Limb (tissue), 2 donors: ENCODE results near the gene PTHLH.

Experiments used
- DNase-seq, 2 donors: peaks; one replicate each; pipeline ENCODE4 v3.0.0-alpha.2; 2016; ENCODE audit errors: extremely low spot score in 2 of 2

PTHLH gene

DNA sequence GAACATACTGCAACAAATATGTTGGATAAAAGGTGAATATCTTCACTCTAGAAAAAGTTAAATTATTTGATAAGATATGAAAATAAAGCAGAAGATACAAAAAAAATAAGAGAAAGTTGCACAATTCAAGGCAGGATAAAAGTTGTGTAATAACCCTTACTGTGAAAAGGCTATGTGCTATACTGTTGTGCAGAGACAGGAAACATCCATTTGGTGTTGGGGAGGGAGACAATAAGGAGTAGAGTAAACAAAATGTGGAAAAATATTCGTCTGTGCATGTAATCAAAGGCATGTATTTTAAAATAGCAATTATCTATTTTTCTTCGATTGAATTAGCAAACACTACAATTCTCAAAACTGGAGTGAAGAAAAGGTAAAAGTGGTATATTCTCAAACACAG lies 34.8 kb downstream of the PTHLH start:
- no peak for DNase-seq

DNA sequence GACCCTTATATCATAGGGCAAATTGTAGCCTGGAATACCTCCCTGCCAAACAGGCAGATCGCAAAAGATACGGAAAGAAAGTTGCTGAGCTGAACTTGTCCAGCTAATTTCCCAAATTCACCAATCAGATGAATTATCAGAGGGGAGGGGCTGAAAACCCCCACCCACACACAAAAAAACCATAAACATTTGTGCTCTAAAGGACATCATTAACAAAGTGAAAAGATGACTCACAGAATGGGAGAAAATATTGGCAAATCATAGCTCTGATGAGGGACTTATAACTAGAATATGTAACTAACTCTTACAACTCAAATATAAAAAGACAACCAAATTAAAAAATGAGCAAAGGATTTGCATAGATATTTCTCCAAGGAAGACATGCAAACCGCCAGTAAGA lies 36.3 kb downstream of the PTHLH start:
- no peak for DNase-seq

DNA sequence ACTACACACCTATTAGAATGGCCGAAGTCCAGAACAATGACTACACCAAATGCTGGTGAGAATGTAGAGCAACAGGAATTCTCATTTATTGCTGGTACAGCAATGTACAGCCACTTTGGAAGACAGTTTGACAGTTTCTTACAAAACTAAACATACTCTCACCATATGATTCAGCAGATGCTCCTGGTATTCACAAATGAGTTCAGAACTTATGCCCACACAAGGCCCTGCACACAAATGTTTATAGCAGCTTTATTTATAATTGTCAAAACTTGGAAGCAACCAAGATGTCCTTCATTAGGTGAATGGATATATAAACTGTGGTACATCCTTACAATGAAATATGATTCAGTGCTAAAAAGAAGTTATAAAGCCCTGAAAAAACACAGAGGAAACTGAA lies 38.3 kb downstream of the PTHLH start:
- DNase-seq = no peak

DNA sequence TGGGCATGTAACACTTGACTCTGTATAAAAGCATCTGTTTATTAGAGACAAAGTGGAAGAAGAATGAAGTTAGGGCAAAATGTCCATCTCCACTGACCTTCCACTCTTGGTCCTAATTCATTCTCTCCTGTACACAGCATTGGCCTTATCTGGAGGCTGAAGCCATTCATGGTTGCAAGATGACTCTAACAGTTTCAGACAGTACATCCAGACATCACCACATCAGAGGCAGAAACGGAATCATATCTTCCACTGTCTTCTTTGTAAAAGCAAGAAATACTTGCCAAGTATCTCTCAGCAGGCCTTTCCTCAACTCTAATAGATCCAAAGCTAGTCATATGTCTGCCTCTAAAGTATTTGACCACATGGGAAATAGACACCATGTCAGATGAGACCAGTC lies 41.1 kb downstream of the PTHLH start:
- DNase-seq = no peak

DNA sequence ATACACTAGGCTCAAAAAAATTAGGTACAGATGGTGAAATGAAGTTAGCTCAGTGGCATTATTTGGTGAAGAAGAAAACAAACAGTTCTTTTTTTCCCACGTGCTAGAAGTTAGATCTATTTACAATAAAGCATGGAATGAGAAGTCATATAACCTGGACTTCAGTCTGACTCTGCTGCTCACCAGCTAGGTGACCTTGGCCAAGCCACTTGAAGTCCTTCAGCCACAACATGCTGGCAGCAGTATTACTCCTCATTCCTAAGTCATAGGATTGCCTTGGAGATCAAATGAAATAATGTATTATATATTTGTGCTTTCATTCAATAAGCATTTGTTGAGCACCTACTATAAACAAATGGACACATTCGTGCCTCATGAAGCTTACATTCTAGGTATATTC lies 45.2 kb downstream of the PTHLH start:
- no peak for DNase-seq

DNA sequence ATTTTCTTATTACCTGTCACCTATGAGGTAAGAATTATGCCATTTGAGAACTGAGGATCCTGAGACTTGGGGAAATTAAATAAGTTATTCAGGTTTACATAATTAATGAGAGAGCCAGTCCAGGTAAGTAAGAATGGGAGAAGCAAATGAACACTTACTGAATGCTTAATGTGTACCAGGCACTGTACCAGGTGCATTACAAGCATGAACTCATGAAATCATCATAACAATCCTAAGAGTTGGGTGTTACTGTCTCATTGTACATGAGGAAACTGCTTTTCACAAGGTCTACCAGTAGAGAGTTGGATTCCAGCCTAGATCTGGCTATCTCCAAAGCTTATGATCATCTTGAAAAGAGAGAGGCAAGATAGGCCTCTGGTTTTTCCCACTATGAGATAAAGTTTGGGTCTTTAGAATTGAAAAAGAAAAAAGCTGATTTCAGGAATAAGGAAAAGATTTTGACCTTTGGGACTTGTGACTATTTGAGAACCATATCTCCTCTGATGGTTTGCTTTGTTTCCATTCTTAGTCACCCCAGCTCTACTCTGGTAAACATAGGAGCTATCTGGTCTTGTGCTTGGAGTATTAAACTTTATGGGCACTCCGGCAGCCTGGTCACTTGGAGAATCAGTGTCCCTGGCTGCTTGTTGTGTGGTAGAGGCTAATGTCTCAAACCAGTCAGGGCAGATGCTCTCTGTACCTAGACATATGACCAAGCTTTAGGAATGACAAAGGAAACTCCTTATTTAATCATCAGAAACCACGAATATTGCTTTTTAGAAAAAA lies 48.0 kb downstream of the PTHLH start:
- DNase-seq = no peak

DNA sequence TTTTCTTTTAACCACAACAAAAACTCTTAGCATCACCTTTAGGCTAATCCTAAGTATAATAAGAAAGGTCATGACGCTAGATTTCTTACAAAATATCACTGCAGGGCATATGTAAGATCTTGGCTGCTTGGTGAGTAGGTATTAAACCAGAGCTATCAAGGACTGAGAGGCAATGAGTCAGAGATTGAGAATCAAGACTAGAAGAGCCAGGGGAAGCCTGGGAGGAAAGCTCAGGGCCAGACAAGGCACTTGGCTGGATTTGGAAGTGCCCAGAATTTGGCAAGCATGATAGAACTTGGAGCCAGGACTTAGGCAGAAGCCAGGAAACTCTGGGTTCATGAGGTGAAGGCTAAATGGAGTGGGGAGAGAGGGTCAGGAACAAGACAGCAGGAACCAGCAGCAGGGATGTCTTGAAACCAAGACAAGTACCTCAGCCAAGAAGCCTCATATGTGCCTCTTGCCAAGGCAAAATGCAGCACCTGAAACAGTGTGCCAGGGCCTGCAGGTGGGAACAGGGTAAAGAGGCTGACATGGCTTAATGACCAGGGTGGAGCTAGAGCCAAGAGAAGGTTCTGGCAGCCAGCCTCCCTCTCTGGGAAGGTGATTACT lies 49.9 kb downstream of the PTHLH start:
- no peak for DNase-seq

DNA sequence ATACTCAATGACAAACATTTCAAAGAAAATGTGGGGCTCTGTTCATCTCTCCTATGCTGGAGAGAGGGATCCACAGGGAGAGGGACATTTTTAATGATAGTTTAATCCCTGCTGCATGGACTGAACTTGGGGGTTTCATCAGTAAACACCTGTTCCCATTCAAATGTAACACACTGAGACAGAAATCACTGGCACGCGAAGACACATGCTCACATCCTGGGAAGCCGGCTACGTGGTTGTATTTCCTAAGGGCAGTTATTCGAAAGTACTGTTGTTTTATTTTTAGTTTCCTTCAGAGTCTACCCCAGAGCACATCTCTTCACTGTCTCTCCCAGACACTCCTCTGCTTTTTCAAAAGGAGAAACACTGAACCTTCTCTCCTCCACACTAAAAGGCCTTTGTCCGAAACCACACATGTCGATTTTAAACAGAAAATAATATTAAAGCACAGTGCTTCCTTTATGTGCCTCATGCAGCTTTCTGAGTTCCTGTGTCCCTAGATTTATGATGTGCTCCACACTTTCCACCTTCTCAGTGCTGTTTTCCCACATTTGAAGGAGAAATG lies 52.8 kb downstream of the PTHLH start:
- no peak for DNase-seq

DNA sequence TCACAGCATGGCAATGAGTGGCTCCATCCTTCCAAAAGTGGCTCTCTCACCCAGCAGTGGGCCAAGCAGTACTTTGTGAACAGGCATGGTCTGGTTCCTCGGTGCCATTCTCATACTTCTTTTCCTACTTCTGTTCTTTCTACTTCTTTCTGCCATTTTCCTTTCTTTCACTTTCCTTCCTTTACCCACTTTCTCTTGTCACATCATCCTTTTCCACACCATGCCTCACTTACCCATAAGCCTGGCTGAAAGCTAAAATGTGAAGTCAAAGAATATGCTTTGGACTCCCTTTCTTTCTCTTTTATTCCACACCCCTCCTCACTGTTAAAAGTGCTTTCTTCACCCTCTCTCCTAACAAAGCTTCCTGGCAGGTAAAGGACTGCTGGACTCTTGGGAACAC lies 57.0 kb downstream of the PTHLH start:
- no peak for DNase-seq

DNA sequence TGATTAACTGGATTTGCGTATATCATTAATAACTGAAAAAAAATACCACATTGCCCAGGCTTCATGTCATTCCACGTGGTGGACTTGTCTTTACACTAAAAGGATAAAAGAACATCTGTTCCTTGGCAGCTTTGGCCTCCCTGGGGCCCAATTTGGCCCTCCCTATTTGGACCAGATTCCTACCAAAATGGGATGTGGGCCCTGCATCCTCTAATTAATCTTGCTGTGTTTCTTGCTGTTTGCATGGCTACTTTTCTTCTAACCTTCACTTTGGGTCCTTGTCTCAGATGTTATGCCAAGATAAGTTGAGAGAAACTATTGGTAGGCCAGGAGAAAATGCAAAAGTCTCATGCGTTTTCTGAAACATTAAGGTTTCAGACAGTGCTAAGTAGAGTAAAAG lies 57.5 kb downstream of the PTHLH start:
- peak; percentile 16 to 48 for DNase-seq

DNA sequence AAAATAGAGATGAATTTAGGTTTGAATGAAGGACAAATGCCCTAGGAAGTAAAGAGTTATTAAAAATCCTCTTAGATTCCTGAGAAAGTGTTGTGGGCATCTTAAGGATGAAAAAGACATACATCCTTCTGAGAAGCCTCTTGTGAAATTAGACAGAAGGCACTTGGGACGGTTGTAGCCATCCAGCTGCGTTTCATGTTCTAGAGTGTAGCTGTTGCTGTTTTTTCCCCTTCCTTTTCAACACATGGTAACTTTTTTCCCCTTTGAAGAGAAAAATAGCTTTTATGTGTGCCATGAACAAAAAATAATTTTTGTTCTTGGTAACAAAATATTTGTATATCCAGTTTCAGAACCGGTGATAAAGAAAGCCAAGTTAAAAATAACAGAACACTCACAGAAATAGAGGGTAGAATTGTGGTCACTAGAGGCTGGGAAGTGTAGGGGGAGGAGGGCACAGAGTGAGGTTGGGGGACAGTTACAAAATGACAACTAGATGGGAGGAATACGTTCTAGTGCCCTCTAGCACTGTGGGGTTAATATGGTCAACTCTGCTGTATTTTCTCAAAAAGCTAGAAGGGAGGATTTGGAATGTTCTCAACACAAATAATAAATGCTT lies 58.4 kb downstream of the PTHLH start:
- DNase-seq = no peak

DNA sequence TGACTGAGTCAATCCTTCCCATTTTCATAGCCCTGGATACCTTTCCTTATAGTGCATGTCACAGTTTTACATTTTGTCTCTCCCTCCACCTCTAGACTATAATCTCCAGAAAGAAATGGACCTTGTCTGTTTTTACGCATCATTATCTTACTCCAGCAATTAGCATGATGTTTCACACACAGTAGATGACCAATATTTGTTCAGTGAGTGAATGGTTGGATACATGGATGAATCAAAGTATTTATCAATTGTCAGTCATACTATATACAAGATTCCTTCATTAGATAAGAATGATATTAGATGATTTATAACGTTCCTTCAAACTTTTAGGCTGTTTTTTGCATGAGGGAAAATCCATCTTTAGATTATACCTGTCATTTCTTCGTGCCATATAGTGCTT lies 61.1 kb downstream of the PTHLH start:
- DNase-seq = no peak
